ENCODE results near the gene UPF3B. TPM values are rescaled to one million over a fixed set of nuclear protein-coding genes. Genes with fewer than 3 reads are reported as not detected.
"Not testable (repeated sequence)": the region's sequence is repeated elsewhere in the genome, so short reads cannot be mapped to it uniquely, and the experiment has no call there.

Gene UPF3B
- total RNA-seq, 1 donor from 2014 or later: 13.0 TPM

DNA sequence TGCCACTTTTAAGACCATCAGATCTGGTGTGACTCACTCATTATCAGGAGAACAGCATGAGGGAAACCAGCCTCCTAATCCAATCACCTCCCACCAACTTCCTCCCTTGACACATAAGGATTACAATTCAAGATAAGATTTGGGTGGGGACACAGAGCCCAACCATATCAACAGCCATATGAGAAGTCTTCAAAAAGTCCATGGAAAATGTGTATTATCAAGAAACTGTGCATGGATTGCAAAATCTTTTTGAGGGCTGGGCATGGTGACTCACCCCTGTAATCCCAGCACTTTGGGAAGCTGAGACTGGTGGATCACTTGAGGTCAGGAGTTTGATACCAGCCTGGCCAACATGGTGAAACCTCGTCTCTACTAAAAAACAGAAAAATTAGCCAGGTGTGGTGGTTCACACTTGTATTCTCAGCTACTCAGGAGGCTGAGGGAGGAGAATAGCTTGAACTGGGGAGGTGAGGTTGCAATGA, 43.5 kb downstream of the UPF3B start:
- Mint-ChIP-seq H3K36me3 (ENCODE audit: low read depth) (no peaks in the 10 kb centered on the region), H3K27ac (no peak overlapping the region), H3K27me3 (ENCODE audit: insufficient read depth) (peaks cover 2% of the 10 kb centered on the region), H3K4me3 (no peak overlapping the region), H3K4me1 (ENCODE audit: low read depth) (no peaks in the 10 kb centered on the region), H3K9me3 (peaks cover 3% of the 10 kb centered on the region)
- intact Hi-C loops (cut with micrococcal nuclease): no loop called here
- DNase-seq (ENCODE audit: low spot score): no peak

DNA sequence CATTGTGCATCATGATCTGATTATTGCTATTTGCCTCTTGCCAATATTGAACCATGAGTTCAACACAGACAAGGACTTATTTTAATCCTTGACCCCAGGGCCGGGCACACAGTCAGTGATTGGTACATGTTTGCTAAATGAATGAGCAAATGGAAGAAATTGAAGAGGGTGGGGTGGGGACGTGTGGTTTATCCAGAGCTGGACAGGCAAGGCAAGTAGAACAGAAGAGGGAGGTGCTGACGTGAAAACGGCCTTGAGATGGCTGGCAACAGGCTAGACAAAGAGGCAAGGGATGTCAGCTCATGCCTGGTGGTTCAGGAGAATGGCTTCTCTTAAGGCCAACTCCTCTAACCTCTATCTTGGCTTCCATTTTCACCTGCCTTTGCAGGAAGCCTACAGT, 44.3 kb downstream of the UPF3B start:
- DNase-seq (ENCODE audit: low spot score); H3K27me3 Mint-ChIP-seq (ENCODE audit: insufficient read depth); H3K4me3 Mint-ChIP-seq; intact Hi-C loops (cut with micrococcal nuclease); H3K27ac Mint-ChIP-seq; H3K36me3 Mint-ChIP-seq (ENCODE audit: low read depth); H3K9me3 Mint-ChIP-seq; H3K4me1 Mint-ChIP-seq (ENCODE audit: low read depth): not testable (repeated sequence)

DNA sequence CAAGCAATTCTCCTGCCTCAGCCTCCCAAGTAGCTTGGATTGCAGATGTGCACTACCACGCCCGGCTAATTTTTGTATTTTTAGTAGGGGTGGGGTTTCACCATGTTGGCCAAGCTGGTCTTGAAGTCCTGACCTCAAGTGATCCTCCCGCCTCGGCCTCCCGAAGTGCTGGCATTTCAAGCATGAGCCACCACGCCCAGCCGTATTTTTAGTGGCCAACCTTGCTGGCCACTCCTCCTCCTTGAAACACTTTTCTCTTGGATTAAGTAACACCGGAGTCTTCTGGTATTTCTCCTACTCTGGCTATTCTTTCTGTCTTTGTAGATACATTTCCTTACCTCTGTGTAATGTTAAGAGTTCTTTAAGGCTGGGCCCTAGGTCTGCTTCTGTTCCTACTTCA, 50.2 kb downstream of the UPF3B start:
- intact Hi-C loops (cut with micrococcal nuclease): no loop called here
- no peaks in the 10 kb centered on the region for H3K27me3 Mint-ChIP-seq (ENCODE audit: insufficient read depth)
- H3K4me1 Mint-ChIP-seq (ENCODE audit: low read depth): peaks cover 4% of the 10 kb centered on the region
- no peak overlapping the region for H3K4me3 Mint-ChIP-seq
- H3K36me3 Mint-ChIP-seq (ENCODE audit: low read depth): no peaks in the 10 kb centered on the region
- peaks cover 3% of the 10 kb centered on the region for H3K9me3 Mint-ChIP-seq
- no peak overlapping the region for H3K27ac Mint-ChIP-seq
- DNase-seq (ENCODE audit: low spot score): no peak

DNA sequence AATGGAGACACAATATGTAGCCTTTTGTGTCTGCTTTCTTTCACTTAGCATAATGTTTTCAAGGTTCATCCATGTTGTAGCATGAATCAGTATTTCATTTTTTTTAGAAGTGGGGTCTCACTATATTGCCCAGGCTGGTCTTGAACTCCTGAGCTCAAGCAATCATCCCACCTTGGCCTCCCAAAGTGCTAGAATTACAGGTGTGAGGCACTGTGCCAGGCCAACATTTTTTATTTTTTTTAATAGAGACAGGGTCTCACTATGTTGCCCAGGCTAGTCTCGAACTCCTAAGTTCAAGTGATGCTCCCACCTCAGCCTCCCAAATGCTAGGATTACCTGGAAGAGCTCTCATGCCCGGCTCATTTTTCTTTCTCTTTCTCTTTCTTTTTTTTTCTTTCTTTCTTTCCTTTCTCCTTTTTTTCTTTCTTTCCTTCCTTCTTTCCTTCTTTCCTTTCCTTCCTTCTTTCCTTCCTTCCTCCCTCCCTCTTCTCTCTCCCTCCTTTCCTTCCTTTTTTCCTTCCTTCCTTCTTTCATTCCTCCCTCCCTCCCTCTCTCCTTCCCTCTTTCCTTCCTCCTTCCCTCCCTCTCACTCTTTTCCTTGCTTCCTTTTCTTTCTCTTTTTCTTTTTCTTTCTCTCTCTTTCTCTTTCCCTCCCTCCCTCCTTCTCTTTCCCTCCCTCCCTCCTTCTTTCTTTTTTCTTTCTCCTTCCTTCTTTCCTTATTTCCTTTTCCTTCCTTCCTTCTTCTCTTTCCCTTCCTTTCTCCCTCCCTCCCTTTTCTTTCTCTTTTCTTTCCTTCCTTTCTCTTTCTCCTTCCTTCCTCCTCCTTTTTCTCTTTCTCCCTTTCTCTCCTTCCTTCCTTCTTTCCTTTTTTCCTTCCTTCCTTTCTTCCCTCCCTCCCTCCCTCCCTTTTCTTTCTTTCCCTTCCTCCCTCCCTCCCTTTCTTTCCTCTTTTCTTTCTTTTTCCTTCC, 51.2 kb downstream of the UPF3B start:
- Mint-ChIP-seq H3K4me1 (ENCODE audit: low read depth) (peaks cover 4% of the 10 kb centered on the region), H3K27ac (no peak overlapping the region), H3K27me3 (ENCODE audit: insufficient read depth) (no peaks in the 10 kb centered on the region), H3K9me3 (peaks cover 3% of the 10 kb centered on the region), H3K4me3 (no peak overlapping the region), H3K36me3 (ENCODE audit: low read depth) (no peaks in the 10 kb centered on the region)
- intact Hi-C loops (cut with micrococcal nuclease): no loop called here
- DNase-seq (ENCODE audit: low spot score): no peak

DNA sequence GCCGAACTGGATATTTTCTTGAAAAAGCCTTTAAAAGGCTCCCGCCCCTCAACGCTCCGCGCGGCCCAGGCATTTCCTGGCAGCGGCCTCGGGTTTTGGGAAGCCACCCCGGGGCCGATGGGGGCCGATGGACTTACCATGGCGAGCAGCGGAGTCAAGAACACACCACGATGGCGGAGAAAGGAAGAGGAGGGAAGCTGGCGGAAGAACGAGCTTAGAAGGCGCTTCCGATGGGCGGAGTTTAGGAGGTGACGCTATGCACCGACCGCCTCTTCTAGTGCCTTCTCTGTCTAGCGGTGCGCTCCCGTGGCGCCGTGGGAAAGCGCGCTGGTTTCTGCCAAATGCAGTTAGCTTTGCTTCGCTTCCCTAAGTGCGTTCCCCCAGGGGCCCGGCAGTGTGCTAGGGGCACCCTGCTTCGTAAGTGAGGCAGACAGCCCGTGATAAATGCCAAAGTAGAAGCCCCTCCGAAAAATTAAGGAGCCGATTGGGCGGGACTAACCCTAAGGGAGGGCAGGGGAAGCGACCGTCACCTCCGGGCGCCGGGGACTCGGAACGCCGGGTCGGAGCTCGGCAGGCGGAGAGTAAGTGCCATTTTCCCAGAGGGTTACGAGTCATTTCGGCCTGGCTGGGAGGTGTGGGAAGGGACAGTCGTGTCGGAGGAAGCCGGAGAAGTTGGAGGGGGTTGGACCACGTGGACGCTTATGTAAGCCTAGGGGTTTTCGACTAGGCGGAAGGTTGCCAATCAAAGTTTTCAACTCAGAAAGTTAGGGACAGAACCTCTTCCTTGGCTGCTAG, 61.1 kb downstream of the UPF3B start, which contains the start of gene RPL39:
TSS of gene RPL39 (minus strand) at position 194 of the 795 bp plus-strand sequence. CDS start at position 140, 54 bp downstream.
- H3K4me3 Mint-ChIP-seq: peak within 1 kb of the TSS; percentile 96
- H3K36me3 Mint-ChIP-seq (ENCODE audit: low read depth): peaks cover 34% of the 10 kb centered on the region
- no peaks in the 10 kb centered on the region for H3K9me3 Mint-ChIP-seq
- peaks cover 10% of the 10 kb centered on the region for H3K4me1 Mint-ChIP-seq (ENCODE audit: low read depth)
- DNase-seq (ENCODE audit: low spot score): peak; percentile 75
- intact Hi-C loops (cut with micrococcal nuclease): loop anchor here (1.0 to 2.0 kb wide), 9 partner anchors 30 to 323 kb away; partner anchors contain the start of genes NDUFA1, NKAP, NKRF and RNF113A
- H3K27me3 Mint-ChIP-seq (ENCODE audit: insufficient read depth): no peaks in the 10 kb centered on the region
- peak within 1 kb of the TSS; percentile 95 for H3K27ac Mint-ChIP-seq

DNA sequence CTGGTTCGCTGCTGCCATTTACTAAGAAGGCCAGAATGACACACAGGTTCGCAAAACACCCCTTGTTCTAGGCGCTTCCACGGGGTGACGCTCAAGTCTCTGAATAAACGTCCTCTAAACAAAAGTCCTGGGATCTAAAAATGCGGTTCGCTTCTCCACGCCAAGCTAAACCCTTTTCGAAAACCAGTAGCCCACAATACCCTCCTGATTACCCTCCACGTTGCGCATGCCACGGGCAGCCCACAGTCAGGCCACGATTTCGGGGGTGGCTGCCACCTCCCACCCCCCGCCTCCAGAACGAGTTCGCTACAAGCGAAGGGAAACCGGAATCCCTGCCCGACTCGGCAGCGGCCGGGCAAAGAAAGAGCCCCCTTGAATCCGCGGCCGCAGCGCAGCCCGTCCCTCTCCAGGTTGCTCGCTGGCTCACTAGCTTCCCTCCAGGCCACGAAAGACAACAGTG, 61.8 kb downstream of the UPF3B start:
- Mint-ChIP-seq H3K4me3 (peak overlapping the region; percentile 96), H3K4me1 (ENCODE audit: low read depth) (peaks cover 10% of the 10 kb centered on the region), H3K36me3 (ENCODE audit: low read depth) (peaks cover 37% of the 10 kb centered on the region), H3K9me3 (no peaks in the 10 kb centered on the region), H3K27me3 (ENCODE audit: insufficient read depth) (no peaks in the 10 kb centered on the region), H3K27ac (peak overlapping the region; percentile 95)
- no peak for DNase-seq (ENCODE audit: low spot score)
- intact Hi-C loops (cut with micrococcal nuclease): loop anchor here (1.0 to 2.0 kb wide), 8 partner anchors 30 to 184 kb away; partner anchors contain the start of genes NDUFA1, NKAP, NKRF and RNF113A

DNA sequence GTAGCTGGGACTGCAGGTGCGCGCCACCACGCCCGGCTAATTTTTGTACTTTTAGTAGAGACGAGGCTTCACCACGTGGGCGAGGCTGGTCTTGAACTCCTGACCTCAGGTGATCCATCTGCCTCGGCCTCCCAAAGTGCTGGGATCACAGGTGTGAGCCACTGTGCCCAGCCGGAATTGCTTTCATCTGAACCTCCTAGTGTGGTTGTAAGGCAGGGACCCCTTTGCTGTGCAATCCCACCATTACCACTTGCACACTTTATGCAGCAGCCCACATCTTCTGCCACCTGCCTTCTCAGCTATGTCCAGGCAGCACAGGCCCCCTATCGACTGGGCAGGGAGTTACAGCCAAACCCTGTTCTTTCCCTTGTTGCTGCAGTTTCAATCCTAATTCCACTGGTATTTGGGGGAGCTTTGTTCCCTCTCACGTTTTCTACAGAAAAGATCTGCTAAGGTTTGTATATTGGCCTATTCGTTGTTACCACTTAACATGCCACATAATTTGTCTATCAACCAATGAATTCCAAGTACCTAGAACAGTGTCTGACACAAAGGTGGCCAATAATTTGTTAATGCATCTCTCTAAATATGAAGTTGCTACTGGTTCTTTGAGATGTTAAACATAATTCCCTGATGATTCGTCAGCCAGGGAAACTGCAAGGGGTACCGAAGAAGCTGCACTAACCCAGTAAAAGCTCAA, 67.9 kb downstream of the UPF3B start:
- H3K27ac Mint-ChIP-seq: no peak overlapping the region
- peaks cover 17% of the 10 kb centered on the region for H3K4me1 Mint-ChIP-seq (ENCODE audit: low read depth)
- no peaks in the 10 kb centered on the region for H3K27me3 Mint-ChIP-seq (ENCODE audit: insufficient read depth)
- H3K4me3 Mint-ChIP-seq: no peak overlapping the region
- intact Hi-C loops (cut with micrococcal nuclease): loop anchor here (1.0 kb wide), 1 partner anchor 269 kb away; no protein-coding TSS in a partner anchor
- H3K36me3 Mint-ChIP-seq (ENCODE audit: low read depth): peaks cover 35% of the 10 kb centered on the region
- H3K9me3 Mint-ChIP-seq: no peaks in the 10 kb centered on the region
- peak; percentile 17 for DNase-seq (ENCODE audit: low spot score)

Other genes starting within 250 kb of the UPF3B start
- 26.8 and 29.0 TPM in 2 replicates for gene NKRF, start 246.5 kb downstream of the UPF3B start, total RNA-seq
- 159 and 172 TPM in 2 replicates for gene SEPTIN6, start 159.8 kb downstream of the UPF3B start, total RNA-seq
- gene SOWAHD, start 94.4 kb downstream of the UPF3B start, total RNA-seq: 0.21 and 0.34 TPM in 2 replicates
- 1,853 and 1,912 TPM in 2 replicates for gene RPL39, start 61.3 kb downstream of the UPF3B start, total RNA-seq
- 28.8 and 29.7 TPM in 2 replicates for gene RNF113A, start 18.8 kb upstream of the UPF3B start, total RNA-seq
- gene NDUFA1, start 18.9 kb upstream of the UPF3B start, total RNA-seq: 71.2 and 72.8 TPM in 2 replicates
- not detected in 2 replicates for gene AKAP14, start 42.9 kb upstream of the UPF3B start, total RNA-seq
- 9.4 and 10.1 TPM in 2 replicates for gene NKAP, start 90.8 kb upstream of the UPF3B start, total RNA-seq
- not detected in 2 replicates for gene RHOXF2B, start 224.7 kb upstream of the UPF3B start, total RNA-seq

Measured in activated T-helper 1 cell treated with anti-CD3 and anti-CD28 coated beads, Interleukin-12 subunit alpha, Interleukin-12 subunit beta, Interleukin-2, Interleukin-4 antibody, amounts not matched to agents 30 ng/mL and 10 ng/mL and 1 ng/mL, durations not matched to agents 14 hours and 24 hours and 36 hours (primary cell).